ENCODE results near the gene OSBPL7. TPM values are rescaled to one million over a fixed set of nuclear protein-coding genes. Genes with fewer than 3 reads are reported as not detected.

Gene OSBPL7
- total RNA-seq, 4 donors from 2014 or later = 8.6 to 19.5 (median 11.2) TPM

DNA sequence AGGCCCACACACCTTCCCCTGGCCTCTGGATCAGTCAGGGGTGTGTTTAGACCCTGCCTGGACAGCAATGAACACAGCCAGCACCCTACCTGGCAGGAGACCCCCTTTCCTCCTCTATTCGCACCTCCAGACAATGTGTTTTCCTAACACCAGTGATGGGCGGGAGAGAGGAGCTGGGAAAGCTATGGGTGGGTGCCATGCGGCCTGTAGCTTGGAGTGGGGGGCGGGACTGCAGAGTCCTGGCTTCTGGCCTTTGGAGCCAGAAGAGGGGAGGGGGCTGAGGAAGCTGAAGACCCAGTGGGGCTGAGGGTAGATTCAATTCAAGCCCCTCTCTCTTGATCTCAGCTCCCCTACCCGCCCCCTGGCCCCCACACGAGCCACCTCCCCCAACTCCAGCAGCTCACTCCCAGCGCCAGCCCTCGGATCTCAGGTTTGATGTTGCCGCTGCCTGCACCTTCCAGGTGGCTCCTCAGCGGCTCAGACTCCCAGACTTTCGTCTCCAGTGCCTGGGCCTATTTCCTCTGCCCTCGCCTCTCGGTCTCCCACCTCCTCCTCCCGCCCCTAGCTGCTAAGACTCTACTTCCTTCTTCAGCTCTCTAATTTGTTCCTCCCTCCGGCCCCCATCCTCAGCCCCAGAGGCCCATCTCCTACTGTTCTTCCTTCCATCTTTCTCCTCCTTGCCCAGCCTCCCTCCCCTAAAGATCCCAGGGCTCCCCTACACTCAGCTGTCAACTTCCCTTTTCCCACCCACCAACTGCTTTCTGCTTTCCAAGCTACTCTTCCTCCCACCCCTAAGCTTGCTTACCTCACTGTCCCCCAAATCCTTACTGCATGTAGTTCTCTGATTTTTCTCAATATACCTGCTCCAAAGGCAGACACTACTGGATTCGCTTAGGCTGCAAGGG, 36.2 kb upstream of the OSBPL7 start:
- no peaks in the 10 kb centered on the region for H3K36me3 ChIP-seq
- H3K4me1 ChIP-seq = no peaks in the 10 kb centered on the region
- TF ChIP-seq, protein P1, sequence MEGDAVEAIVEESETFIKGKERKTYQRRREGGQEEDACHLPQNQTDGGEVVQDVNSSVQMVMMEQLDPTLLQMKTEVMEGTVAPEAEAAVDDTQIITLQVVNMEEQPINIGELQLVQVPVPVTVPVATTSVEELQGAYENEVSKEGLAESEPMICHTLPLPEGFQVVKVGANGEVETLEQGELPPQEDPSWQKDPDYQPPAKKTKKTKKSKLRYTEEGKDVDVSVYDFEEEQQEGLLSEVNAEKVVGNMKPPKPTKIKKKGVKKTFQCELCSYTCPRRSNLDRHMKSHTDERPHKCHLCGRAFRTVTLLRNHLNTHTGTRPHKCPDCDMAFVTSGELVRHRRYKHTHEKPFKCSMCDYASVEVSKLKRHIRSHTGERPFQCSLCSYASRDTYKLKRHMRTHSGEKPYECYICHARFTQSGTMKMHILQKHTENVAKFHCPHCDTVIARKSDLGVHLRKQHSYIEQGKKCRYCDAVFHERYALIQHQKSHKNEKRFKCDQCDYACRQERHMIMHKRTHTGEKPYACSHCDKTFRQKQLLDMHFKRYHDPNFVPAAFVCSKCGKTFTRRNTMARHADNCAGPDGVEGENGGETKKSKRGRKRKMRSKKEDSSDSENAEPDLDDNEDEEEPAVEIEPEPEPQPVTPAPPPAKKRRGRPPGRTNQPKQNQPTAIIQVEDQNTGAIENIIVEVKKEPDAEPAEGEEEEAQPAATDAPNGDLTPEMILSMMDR (IDR thresholded peaks at IDR 0.05) = no peak
- TF ChIP-seq EP300 (IDR thresholded peaks at IDR 0.05) (no peak), POLR2A (IDR thresholded peaks at IDR 0.05) (no peak)
- peaks cover 4 to 83% of the 10 kb centered on the region in 2 donors for H3K27me3 ChIP-seq
- H3K9me3 ChIP-seq = no peaks in the 10 kb centered on the region
- no peak overlapping the region for H3K4me3 ChIP-seq
- H3K27ac ChIP-seq = no peak overlapping the region
- DNase-seq (ENCODE audit: low spot score in 2 of 2) = no peak
- WGBS, 2 donors = 60 to 61% methylated on average over 16 of the region's 16 CpGs

GRCh38 chr17:47856830-47857229, 35.2 kb upstream of the OSBPL7 start:
- TF ChIP-seq EP300 (IDR thresholded peaks at IDR 0.05) (no peak), POLR2A (IDR thresholded peaks at IDR 0.05) (no peak)
- TF ChIP-seq, protein P1 (IDR thresholded peaks at IDR 0.05) = no peak
- H3K27ac ChIP-seq = no peak overlapping the region
- H3K9me3 ChIP-seq = no peaks in the 10 kb centered on the region

GRCh38 chr17:47855737-47856136, 34.1 kb upstream of the OSBPL7 start:
- Histone ChIP-seq H3K27ac (no peak overlapping the region), H3K36me3 (no peaks in the 10 kb centered on the region), H3K4me3 (no peak overlapping the region), H3K9me3 (no peaks in the 10 kb centered on the region), H3K4me1 (peaks cover 0 to 19% (median 12%) of the 10 kb centered on the region in 4 donors), H3K27me3 (peaks cover 4 to 98% of the 10 kb centered on the region in 2 donors)
- DNase-seq (ENCODE audit: low spot score in 2 of 2) = no peak
- TF ChIP-seq, protein P1 (IDR thresholded peaks at IDR 0.05) = no peak
- TF ChIP-seq EP300 (IDR thresholded peaks at IDR 0.05) (no peak), POLR2A (IDR thresholded peaks at IDR 0.05) (no peak)
- WGBS, 2 donors = 23 to 30% methylated on average over 3 of the region's 3 CpGs

More at GRCh38 chr17:47856830-47857229, 35.2 kb upstream of the OSBPL7 start:
- H3K36me3 ChIP-seq = no peaks in the 10 kb centered on the region
- H3K4me1 ChIP-seq = peaks cover 0 to 8% (median 1%) of the 10 kb centered on the region in 4 donors
- H3K4me3 ChIP-seq = no peak overlapping the region
- DNase-seq (ENCODE audit: low spot score in 2 of 2) = no peak
- peaks cover 4 to 93% of the 10 kb centered on the region in 2 donors for H3K27me3 ChIP-seq

DNA sequence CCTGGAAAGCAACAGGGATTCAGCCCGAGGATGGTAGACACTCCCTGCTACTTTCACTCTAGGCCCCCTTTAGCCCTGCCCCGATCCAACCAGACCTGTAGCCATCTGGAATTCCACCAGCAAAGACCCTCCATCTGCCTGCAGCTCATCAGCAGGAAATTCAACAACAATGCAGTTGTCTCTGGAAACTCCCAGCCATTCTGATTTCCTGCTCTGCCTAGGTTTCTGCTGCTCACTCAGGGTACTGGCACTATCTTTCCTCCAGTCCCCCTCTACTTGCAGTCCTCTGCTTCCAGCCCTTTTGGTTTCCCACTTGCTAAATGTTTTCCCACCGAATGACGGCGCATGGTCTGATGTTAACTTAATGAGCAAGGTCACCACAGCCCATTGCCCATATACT, 32.0 kb upstream of the OSBPL7 start:
- H3K4me1 ChIP-seq = peaks cover 0 to 23% (median 15%) of the 10 kb centered on the region in 4 donors
- WGBS, 2 donors = 43 to 52% methylated on average over 5 of the region's 5 CpGs
- DNase-seq (ENCODE audit: low spot score in 2 of 2) = no peak
- no peaks in the 10 kb centered on the region for H3K36me3 ChIP-seq
- H3K27ac ChIP-seq = no peak overlapping the region
- H3K27me3 ChIP-seq = peaks cover 4 to 100% of the 10 kb centered on the region in 2 donors
- TF ChIP-seq EP300 (IDR thresholded peaks at IDR 0.05) = no peak
- no peaks in the 10 kb centered on the region for H3K9me3 ChIP-seq
- no peak overlapping the region for H3K4me3 ChIP-seq

- TF ChIP-seq, protein P1 (IDR thresholded peaks at IDR 0.05) = no peak
- TF ChIP-seq EP300 (IDR thresholded peaks at IDR 0.05) (peak in 1 of 2 donors; percentile 55), POLR2A (IDR thresholded peaks at IDR 0.05) (no peak)
- WGBS, 2 donors = 27 to 32% methylated on average over 32 of the region's 32 CpGs
- H3K27ac ChIP-seq = no peak overlapping the region
These were observed 30.7 kb upstream of the OSBPL7 start for GRCh38 chr17:47852113-47852949.

More at GRCh38 chr17:47852113-47852949, 30.7 kb upstream of the OSBPL7 start:
- Histone ChIP-seq H3K27me3 (peaks cover 4 to 100% of the 10 kb centered on the region in 2 donors), H3K36me3 (no peaks in the 10 kb centered on the region), H3K4me1 (peaks cover 0 to 29% (median 15%) of the 10 kb centered on the region in 4 donors), H3K9me3 (no peaks in the 10 kb centered on the region), H3K4me3 (no peak overlapping the region)
- no peak for DNase-seq (ENCODE audit: low spot score in 2 of 2)
